WERI-Rb-1 (cell line): Measurements from ENCODE around the gene SVIP.

Source experiments
- DNase-seq: peaks from one replicate; pipeline ENCODE4 v3.0.0-alpha.2; 2020
- H3K27ac ChIP-seq: fragments of 250-450 bp; sonication (Bioruptor Pico); 2 replicates; pipeline ENCODE4 v1.5.1; 2020; ENCODE audit warnings: mild to moderate bottlenecking, moderate library complexity
- H3K27me3 ChIP-seq: fragments of 250-450 bp; sonication (Bioruptor Pico); 2 replicates; pipeline ENCODE4 v1.5.1; 2021; ENCODE audit warnings: mild to moderate bottlenecking, low read depth, moderate library complexity; ENCODE audit not compliant: insufficient read depth, severe bottlenecking
- H3K36me3 ChIP-seq: fragments of 250-450 bp; sonication (Bioruptor Pico); 2 replicates; pipeline ENCODE4 v1.5.1; 2020; ENCODE audit warnings: mild to moderate bottlenecking, moderate library complexity
- H3K4me3 ChIP-seq: 2 replicates; pipeline ENCODE4 v1.5.1; 2011; ENCODE audit warnings: low read depth, mild to moderate bottlenecking, control low read depth, low read length
- H3K9me3 ChIP-seq: fragments of 250-450 bp; sonication (Bioruptor Pico); 2 replicates; pipeline ENCODE4 v1.5.1; 2021; ENCODE audit warnings: mild to moderate bottlenecking, moderate library complexity; ENCODE audit not compliant: severe bottlenecking
- TF ChIP-seq, protein P1 (sequence below): IDR thresholded peaks from 2 replicates; pipeline ENCODE4 v1.5.1; 2011; ENCODE audit warnings: low read depth, mild to moderate bottlenecking, control low read depth, inconsistent platforms, low read length

Gene SVIP

DNA sequence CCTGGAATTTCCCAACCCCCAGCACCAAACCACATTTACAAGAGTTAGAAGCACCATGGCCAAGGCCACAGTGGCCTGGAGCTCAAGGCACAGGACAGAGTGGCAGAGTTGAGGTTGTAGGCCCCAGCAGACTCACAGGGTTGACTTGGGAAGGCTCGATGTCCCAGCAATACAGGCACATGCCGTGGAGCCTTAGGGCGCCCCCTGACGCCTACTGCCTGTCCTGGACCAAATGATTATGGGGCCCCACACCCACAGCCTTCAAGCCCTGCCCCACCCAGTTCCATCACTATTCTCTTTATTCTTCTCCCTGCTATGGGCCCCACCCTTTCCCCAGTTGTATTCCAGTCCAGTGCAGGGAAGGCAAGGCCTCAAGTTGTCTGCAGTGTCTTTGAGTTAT, 30.6 kb upstream of the SVIP start, which contains the start of gene CCDC179:
Gene CCDC179 (minus strand): TSS at position 234 of the 400 bp plus-strand sequence. CDS start 53 bp downstream, at position 181.
- Histone ChIP-seq H3K4me3 (no peak within 1 kb of the TSS), H3K36me3 (no peaks in the 10 kb centered on the region), H3K27ac (no peak within 1 kb of the TSS), H3K27me3 (no peaks in the 10 kb centered on the region), H3K9me3 (no peaks in the 10 kb centered on the region)
- no peak for DNase-seq
- TF ChIP-seq, protein P1, sequence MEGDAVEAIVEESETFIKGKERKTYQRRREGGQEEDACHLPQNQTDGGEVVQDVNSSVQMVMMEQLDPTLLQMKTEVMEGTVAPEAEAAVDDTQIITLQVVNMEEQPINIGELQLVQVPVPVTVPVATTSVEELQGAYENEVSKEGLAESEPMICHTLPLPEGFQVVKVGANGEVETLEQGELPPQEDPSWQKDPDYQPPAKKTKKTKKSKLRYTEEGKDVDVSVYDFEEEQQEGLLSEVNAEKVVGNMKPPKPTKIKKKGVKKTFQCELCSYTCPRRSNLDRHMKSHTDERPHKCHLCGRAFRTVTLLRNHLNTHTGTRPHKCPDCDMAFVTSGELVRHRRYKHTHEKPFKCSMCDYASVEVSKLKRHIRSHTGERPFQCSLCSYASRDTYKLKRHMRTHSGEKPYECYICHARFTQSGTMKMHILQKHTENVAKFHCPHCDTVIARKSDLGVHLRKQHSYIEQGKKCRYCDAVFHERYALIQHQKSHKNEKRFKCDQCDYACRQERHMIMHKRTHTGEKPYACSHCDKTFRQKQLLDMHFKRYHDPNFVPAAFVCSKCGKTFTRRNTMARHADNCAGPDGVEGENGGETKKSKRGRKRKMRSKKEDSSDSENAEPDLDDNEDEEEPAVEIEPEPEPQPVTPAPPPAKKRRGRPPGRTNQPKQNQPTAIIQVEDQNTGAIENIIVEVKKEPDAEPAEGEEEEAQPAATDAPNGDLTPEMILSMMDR: no peak

DNA sequence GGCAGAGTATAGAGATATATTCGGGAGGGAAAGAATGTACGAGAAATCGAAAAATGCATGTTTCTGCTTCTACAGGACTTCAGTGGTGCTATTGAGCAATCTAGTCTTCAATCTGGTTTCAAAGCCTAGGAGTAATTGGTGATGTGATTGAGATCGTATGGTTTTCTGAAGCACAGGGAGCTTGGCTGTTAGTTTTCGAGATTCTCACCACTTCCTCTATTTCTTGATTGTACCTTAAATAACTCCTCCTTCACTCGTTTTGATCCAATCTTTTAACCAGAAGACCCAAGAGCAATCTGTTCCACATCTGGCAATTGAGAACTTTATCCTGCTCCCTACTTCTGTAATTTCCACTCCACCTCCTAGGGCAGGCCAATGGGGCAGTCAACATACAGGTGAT, 30.2 kb upstream of the SVIP start:
- Histone ChIP-seq H3K27ac (no peak overlapping the region), H3K4me3 (no peak overlapping the region), H3K27me3 (no peaks in the 10 kb centered on the region), H3K36me3 (no peaks in the 10 kb centered on the region), H3K9me3 (no peaks in the 10 kb centered on the region)
- TF ChIP-seq, protein P1: no peak
- DNase-seq: no peak

DNA sequence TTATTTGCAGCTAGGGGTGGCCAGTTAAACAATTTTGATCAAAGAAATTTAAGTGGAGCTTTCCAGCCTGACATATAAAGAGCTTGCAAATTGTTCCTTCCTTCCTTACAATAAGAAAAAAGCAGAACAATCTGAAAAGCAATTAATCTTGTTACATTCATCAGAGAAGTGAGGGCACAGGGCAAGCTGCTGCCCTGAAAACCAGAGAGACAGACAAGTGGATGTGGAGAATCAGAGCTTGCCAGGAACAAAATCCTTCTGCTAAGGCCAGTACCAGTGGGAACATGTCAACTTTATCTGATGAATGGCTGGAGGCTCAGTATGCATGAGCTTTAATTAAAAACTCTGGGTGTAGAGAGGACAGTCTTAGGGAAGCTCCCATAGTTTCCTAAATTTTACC, 21.9 kb upstream of the SVIP start:
- DNase-seq: no peak
- Histone ChIP-seq H3K9me3 (peaks cover 2% of the 10 kb centered on the region), H3K4me3 (no peak overlapping the region), H3K36me3 (no peaks in the 10 kb centered on the region), H3K27me3 (no peaks in the 10 kb centered on the region), H3K27ac (no peak overlapping the region)
- TF ChIP-seq, protein P1: no peak

DNA sequence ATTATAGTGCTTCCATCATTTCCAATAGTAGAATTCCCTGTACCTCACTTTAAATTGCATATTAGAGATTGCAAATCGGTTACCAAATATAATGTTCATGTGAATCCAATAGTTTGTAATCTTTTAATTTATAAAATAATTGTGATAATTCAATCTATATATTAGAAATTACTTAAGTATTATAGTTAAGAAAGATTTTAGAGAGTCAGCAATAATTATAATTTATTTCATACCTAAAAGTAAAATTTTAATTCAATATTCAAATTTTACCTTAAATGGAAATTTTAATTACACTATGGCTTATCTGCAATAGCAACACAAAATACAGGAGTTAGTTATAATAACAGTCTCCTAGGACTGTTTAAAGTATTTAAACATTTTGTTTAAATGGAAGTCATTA, 17.1 kb upstream of the SVIP start:
- H3K27ac ChIP-seq: no peak overlapping the region
- TF ChIP-seq, protein P1: no peak
- H3K4me3 ChIP-seq: no peak overlapping the region
- no peaks in the 10 kb centered on the region for H3K36me3 ChIP-seq
- no peak for DNase-seq
- no peaks in the 10 kb centered on the region for H3K27me3 ChIP-seq
- H3K9me3 ChIP-seq: no peaks in the 10 kb centered on the region

DNA sequence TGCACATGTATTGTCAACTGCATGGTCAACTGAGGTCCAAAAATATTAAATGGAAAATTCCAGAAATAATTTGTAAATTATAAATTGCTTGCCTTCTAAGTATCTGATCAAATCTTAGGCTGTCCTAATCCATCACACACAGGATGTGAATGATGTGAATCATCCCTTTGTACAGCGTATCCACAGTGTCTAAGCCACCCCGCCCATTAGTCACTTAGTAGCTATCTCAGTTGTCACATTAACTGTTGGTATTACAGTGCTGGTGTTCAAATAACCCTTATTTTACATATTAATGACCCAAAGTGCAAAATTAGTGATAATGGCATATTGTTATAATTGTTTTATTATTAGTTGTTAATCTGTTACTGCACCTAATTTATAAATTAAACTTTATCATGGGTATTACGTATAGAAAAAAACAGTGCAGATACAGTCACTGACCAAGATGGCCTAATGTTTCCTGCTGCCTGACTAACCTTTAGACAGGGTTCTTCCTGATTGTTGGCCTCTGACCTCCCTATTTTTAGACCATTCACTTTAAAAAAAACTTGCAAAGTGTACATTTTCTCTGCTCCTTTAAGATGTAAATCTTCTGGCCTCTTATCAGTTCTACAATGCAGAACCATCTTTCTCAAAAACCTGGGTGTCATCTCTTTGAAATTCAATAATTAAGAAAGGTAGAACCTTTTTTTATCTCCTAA, 2.9 kb upstream of the SVIP start:
- Histone ChIP-seq H3K4me3 (no peak overlapping the region), H3K9me3 (no peaks in the 10 kb centered on the region), H3K27me3 (no peaks in the 10 kb centered on the region), H3K27ac (no peak overlapping the region), H3K36me3 (no peaks in the 10 kb centered on the region)
- DNase-seq: no peak
- TF ChIP-seq, protein P1: no peak

DNA sequence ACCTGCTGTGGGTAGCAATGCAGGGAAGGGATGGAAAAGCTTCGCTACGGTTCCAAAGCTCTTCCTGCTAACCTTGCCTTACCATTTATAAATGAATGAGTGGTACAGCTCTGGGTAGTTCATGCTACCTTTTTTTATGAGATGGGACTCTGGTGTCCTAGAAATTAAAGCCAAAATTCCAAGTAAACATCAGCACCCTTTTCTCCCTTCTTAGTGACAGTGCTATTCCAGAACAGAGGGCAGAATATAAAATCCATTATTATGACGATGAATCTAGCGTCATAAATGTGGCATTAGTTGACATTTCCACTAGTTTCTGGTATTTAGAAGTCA, 447 bp upstream of the SVIP start:
- Histone ChIP-seq H3K9me3 (no peaks in the 10 kb centered on the region), H3K36me3 (peaks cover 6% of the 10 kb centered on the region), H3K27me3 (no peaks in the 10 kb centered on the region), H3K4me3 (peak overlapping the region; percentile 35), H3K27ac (no peak overlapping the region)
- no peak for DNase-seq
- TF ChIP-seq, protein P1: no peak
